Measurements from ENCODE around the gene LIPI. TPM values are rescaled to one million over a fixed set of nuclear protein-coding genes. Genes with fewer than 3 reads are reported as not detected.

Gene LIPI
- polyA plus RNA-seq, 4 donors, result 0.03 TPM; not detected in 3

DNA sequence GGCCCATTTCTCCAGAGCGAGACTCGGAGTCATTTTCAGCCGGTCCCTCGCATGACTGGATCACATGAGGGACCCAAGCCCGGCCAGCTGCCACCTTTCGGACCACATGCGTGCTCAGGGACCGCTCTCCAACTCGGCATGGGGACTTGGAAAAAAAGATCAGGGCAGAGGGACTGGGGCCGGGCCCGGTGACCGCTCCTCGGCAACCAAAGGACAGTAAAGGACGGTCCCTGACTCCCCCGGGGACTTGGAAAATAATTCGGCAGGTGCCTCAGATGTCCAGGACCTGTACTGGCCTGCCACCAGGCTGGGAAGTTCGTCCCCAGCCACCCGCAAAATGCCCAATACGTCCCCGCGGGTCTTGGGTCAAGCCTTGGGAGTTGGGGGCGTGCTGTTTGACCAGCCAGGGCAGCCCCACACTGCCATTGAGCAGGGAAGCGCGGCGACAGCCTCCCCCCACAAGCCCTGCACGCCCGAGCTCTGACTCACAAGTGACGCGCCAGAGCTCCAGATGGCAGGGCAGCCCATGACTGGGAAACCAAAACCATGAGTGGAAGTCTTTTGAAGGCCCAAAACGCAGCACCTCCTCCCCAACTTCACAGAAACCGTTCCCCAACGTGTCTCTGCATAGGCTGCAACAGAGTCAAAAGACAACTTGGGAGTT lies 134.5 kb downstream of the LIPI start:
- Histone ChIP-seq H3K36me3 (ENCODE audit: control insufficient read depth in 3 of 3, insufficient read depth in 2 of 3, low read depth in 1 of 3, low read length in 3 of 3) (no peaks in the 10 kb centered on the region), H3K4me3 (ENCODE audit: low read depth in 1 of 3, low read length in 3 of 3) (no peak overlapping the region), H3K9me3 (ENCODE audit: control insufficient read depth in 2 of 2, insufficient read depth in 1 of 2, low read depth in 1 of 2, low read length in 1 of 2) (peaks cover 4 to 86% of the 10 kb centered on the region in 2 donors), H3K4me1 (ENCODE audit: control insufficient read depth in 3 of 3, insufficient read depth in 2 of 3, low read depth in 1 of 3, low read length in 2 of 3) (no peaks in the 10 kb centered on the region), H3K27me3 (ENCODE audit: control insufficient read depth in 3 of 3, insufficient read depth in 3 of 3, low read length in 3 of 3) (no peaks in the 10 kb centered on the region), H3K27ac (ENCODE audit: low read depth in 1 of 3, low read length in 2 of 3) (no peak overlapping the region)
- 91 to 94% (median 92%) methylated on average over 32 of the region's 32 CpGs for WGBS, 3 donors
- FAIRE-seq (no peak), DNase-seq (no peak)

- H3K36me3 ChIP-seq (ENCODE audit: control insufficient read depth in 3 of 3, insufficient read depth in 2 of 3, low read depth in 1 of 3, low read length in 3 of 3), result no peaks in the 10 kb centered on the region
- no peaks in the 10 kb centered on the region for H3K4me1 ChIP-seq (ENCODE audit: control insufficient read depth in 3 of 3, insufficient read depth in 2 of 3, low read depth in 1 of 3, low read length in 2 of 3)
- no peak for FAIRE-seq
- no peak overlapping the region for H3K27ac ChIP-seq (ENCODE audit: low read depth in 1 of 3, low read length in 2 of 3)
- DNase-seq, result no peak
- no peaks in the 10 kb centered on the region for H3K27me3 ChIP-seq (ENCODE audit: control insufficient read depth in 3 of 3, insufficient read depth in 3 of 3, low read length in 3 of 3)
- H3K4me3 ChIP-seq (ENCODE audit: low read depth in 1 of 3, low read length in 3 of 3), result no peak overlapping the region
- 93 to 98% (median 96%) methylated on average over 32 of the region's 32 CpGs for WGBS, 3 donors
- peaks cover 4 to 89% of the 10 kb centered on the region in 2 donors for H3K9me3 ChIP-seq (ENCODE audit: control insufficient read depth in 2 of 2, insufficient read depth in 1 of 2, low read depth in 1 of 2, low read length in 1 of 2)
Measured at GRCh38 chr21:14075346-14076142, 135.2 kb downstream of the LIPI start.

DNA sequence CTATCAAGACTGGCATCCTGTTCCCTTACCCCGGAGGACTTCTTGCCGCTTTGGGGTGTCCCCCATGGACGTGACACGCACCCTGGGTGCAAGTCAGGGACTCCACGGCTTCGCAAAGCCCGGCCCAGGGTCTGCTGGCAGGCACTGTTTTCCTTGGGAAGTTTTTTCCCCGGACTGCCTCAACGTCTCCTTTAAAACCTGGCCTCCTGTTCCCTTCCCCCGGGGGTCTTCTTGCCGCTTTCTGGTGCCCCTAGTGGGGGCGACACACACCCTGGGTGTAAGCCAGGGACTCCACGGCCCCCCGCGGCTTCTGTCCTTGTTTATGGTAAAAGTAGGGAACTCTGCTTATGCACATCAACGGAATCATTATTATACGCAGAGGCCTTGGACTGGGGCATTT lies 136.6 kb downstream of the LIPI start:
- no peaks in the 10 kb centered on the region for H3K36me3 ChIP-seq (ENCODE audit: control insufficient read depth in 3 of 3, insufficient read depth in 2 of 3, low read depth in 1 of 3, low read length in 3 of 3)
- H3K4me3 ChIP-seq (ENCODE audit: low read depth in 1 of 3, low read length in 3 of 3), result no peak overlapping the region
- H3K4me1 ChIP-seq (ENCODE audit: control insufficient read depth in 3 of 3, insufficient read depth in 2 of 3, low read depth in 1 of 3, low read length in 2 of 3), result no peaks in the 10 kb centered on the region
- FAIRE-seq, result no peak
- H3K27me3 ChIP-seq (ENCODE audit: control insufficient read depth in 3 of 3, insufficient read depth in 3 of 3, low read length in 3 of 3), result no peaks in the 10 kb centered on the region
- H3K9me3 ChIP-seq (ENCODE audit: control insufficient read depth in 2 of 2, insufficient read depth in 1 of 2, low read depth in 1 of 2, low read length in 1 of 2), result peaks cover 4 to 84% of the 10 kb centered on the region in 2 donors
- no peak for DNase-seq
- WGBS, 3 donors, result 93 to 97% (median 95%) methylated on average over 17 of the region's 17 CpGs
- H3K27ac ChIP-seq (ENCODE audit: low read depth in 1 of 3, low read length in 2 of 3), result no peak overlapping the region

- no peaks in the 10 kb centered on the region for H3K36me3 ChIP-seq (ENCODE audit: control insufficient read depth in 3 of 3, insufficient read depth in 2 of 3, low read depth in 1 of 3, low read length in 3 of 3)
- no peaks in the 10 kb centered on the region for H3K27me3 ChIP-seq (ENCODE audit: control insufficient read depth in 3 of 3, insufficient read depth in 3 of 3, low read length in 3 of 3)
- no peak overlapping the region for H3K27ac ChIP-seq (ENCODE audit: low read depth in 1 of 3, low read length in 2 of 3)
- FAIRE-seq (no peak), DNase-seq (no peak)
- WGBS, 3 donors, result 92 to 96% (median 96%) methylated on average over 16 of the region's 16 CpGs
- peaks cover 4 to 78% of the 10 kb centered on the region in 2 donors for H3K9me3 ChIP-seq (ENCODE audit: control insufficient read depth in 2 of 2, insufficient read depth in 1 of 2, low read depth in 1 of 2, low read length in 1 of 2)
- H3K4me3 ChIP-seq (ENCODE audit: low read depth in 1 of 3, low read length in 3 of 3), result no peak overlapping the region
- H3K4me1 ChIP-seq (ENCODE audit: control insufficient read depth in 3 of 3, insufficient read depth in 2 of 3, low read depth in 1 of 3, low read length in 2 of 3), result no peaks in the 10 kb centered on the region
Measured at GRCh38 chr21:14073615-14074014, 137.1 kb downstream of the LIPI start.

DNA sequence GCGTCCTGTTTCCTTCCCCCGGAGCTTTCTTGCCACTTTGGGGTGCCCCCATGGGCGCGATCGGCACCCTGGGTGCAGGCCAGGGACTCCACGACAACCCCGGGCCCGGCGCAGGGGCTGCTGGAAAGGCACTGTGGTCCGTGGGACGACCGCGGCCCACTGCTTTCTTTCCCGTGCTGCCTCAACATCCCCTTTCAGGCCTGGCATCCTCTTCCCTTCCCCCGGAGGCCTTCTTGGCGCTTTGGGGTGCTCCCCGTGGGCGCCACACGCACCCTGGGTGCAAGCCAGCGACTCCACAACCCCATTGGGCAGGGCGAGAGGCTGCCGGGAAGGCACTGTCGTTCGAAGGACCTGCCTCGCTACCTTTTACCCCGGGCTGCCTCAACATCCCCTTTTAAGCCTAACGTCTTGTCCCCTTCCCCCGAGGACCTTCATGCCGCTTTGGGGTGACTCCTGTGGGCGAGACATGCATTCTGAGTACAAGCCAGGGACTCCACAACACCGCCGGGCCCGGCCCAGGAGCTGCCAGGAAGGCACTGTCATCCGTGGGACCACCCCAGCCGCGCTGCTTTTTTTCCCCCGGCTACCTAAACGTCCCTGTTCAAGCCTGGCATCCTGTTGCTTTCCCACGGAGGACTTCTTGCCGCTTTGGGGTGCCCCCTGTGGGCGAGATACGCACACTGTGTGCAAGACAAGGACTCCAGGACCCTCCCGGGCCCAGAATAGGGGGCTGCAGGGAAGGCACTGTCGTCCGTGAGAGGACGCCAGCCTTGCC lies 137.8 kb downstream of the LIPI start:
- H3K36me3 ChIP-seq (ENCODE audit: control insufficient read depth in 3 of 3, insufficient read depth in 2 of 3, low read depth in 1 of 3, low read length in 3 of 3), result no peaks in the 10 kb centered on the region
- FAIRE-seq (no peak), DNase-seq (no peak)
- no peaks in the 10 kb centered on the region for H3K27me3 ChIP-seq (ENCODE audit: control insufficient read depth in 3 of 3, insufficient read depth in 3 of 3, low read length in 3 of 3)
- WGBS, 3 donors, result 92 to 96% (median 96%) methylated on average over 44 to 46 of the region's 46 CpGs
- no peaks in the 10 kb centered on the region for H3K4me1 ChIP-seq (ENCODE audit: control insufficient read depth in 3 of 3, insufficient read depth in 2 of 3, low read depth in 1 of 3, low read length in 2 of 3)
- no peak overlapping the region for H3K4me3 ChIP-seq (ENCODE audit: low read depth in 1 of 3, low read length in 3 of 3)
- no peak overlapping the region for H3K27ac ChIP-seq (ENCODE audit: low read depth in 1 of 3, low read length in 2 of 3)
- H3K9me3 ChIP-seq (ENCODE audit: control insufficient read depth in 2 of 2, insufficient read depth in 1 of 2, low read depth in 1 of 2, low read length in 1 of 2), result peaks cover 4 to 72% of the 10 kb centered on the region in 2 donors

DNA sequence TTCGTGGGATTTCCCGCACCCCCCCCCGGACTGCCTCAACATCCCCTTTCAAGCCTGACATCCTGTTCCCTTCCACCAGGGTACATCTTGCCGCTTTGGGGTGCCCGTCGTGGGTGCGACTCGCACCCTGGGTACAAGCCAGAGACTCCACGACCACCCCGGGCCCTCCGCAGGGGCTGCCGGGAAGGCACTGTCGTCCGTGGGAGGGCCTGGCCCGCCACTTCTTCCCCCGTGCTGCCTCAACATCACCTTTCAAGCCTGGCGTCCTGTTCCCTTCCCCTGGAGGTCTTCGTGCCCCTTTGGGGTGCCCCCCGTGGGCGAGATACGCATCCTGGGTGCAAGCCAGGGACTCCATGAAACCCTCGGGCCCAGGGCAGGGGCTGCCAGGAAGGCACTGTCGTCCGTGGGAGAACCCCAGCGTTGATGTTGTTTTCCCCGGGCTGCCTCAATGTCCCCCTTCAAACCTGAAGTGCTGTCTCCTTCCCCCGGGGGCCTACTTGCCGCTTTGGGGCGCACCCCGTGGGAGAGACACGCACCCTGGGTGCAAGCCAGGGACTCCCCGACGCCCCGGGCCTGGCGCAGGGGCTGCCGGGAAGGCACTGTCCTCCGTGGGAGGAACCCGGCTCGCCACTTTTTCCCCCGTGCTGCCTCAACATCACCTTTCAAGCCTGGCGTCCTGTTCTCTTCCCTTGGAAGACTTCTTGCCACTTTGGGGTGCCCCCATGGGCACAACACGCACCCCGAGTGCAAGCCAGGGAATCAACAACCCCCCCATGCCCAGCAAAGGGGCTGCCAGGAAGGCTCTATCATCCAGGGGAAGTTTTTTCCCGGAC lies 138.6 kb downstream of the LIPI start:
- peaks cover 4 to 66% of the 10 kb centered on the region in 2 donors for H3K9me3 ChIP-seq (ENCODE audit: control insufficient read depth in 2 of 2, insufficient read depth in 1 of 2, low read depth in 1 of 2, low read length in 1 of 2)
- 91 to 97% (median 95%) methylated on average over 36 to 44 of the region's 44 CpGs for WGBS, 3 donors

DNA sequence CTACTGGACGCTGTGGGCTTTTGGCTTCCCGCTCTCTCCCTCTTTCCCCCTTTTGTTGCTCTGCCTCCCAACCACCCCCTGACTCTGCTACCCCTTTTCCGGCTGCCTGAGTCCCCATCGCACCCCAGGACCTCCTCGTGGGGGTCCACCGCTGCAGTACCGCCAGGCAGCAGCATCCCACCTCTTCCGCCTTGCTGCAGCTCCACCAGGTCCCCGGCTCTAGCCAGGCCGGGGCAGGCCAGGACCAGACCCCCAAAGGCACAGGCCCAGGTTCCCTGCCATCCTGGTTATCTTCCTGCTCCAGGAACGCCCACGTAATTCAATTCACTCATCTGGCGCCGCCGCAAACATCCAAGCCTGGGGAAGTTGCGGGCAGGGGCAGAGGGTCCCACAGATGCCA lies 139.8 kb downstream of the LIPI start:
- 97 to 99% (median 97%) methylated on average over 16 of the region's 16 CpGs for WGBS, 3 donors
- Histone ChIP-seq H3K9me3 (ENCODE audit: control insufficient read depth in 2 of 2, insufficient read depth in 1 of 2, low read depth in 1 of 2, low read length in 1 of 2) (peaks cover 0 to 58% of the 10 kb centered on the region in 2 donors), H3K4me1 (ENCODE audit: control insufficient read depth in 3 of 3, insufficient read depth in 2 of 3, low read depth in 1 of 3, low read length in 2 of 3) (no peaks in the 10 kb centered on the region), H3K27me3 (ENCODE audit: control insufficient read depth in 3 of 3, insufficient read depth in 3 of 3, low read length in 3 of 3) (no peaks in the 10 kb centered on the region), H3K36me3 (ENCODE audit: control insufficient read depth in 3 of 3, insufficient read depth in 2 of 3, low read depth in 1 of 3, low read length in 3 of 3) (no peaks in the 10 kb centered on the region), H3K4me3 (ENCODE audit: low read depth in 1 of 3, low read length in 3 of 3) (no peak overlapping the region), H3K27ac (ENCODE audit: low read depth in 1 of 3, low read length in 2 of 3) (no peak overlapping the region)
- no peak for DNase-seq
- no peak for FAIRE-seq

More for the DNA sequence above, 138.6 kb downstream of the LIPI start:
- Histone ChIP-seq H3K4me1 (ENCODE audit: control insufficient read depth in 3 of 3, insufficient read depth in 2 of 3, low read depth in 1 of 3, low read length in 2 of 3) (no peaks in the 10 kb centered on the region), H3K27ac (ENCODE audit: low read depth in 1 of 3, low read length in 2 of 3) (no peak overlapping the region), H3K36me3 (ENCODE audit: control insufficient read depth in 3 of 3, insufficient read depth in 2 of 3, low read depth in 1 of 3, low read length in 3 of 3) (no peaks in the 10 kb centered on the region), H3K4me3 (ENCODE audit: low read depth in 1 of 3, low read length in 3 of 3) (no peak overlapping the region), H3K27me3 (ENCODE audit: control insufficient read depth in 3 of 3, insufficient read depth in 3 of 3, low read length in 3 of 3) (no peaks in the 10 kb centered on the region)
- no peak for FAIRE-seq
- DNase-seq, result no peak
